Stimulated activated memory B cell treated with anti-CD40 and anti-IgM and Interleukin-4, amounts not matched to agents 10 μg/mL and 1 μg/mL and 100 μg/mL, for 72 hours (primary cell): Measurements from ENCODE around the gene TUT1.
"Not testable (repeated sequence)": the region's sequence is repeated elsewhere in the genome, so short reads cannot be mapped to it uniquely, and the experiment has no call there.

Experiments
- ATAC-seq: fragments of 150-1000 bp; cut with Tn5 transposase; 2 replicates; pipeline ENCODE4 v1.10.0; 2021
- H3K27ac Mint-ChIP-seq: one replicate; pipeline ENCODE4 v1.8.0; 2022; ENCODE audit warnings: mild to moderate bottlenecking, mixed read lengths
- H3K27me3 Mint-ChIP-seq: one replicate; pipeline ENCODE4 v1.8.0; 2022; ENCODE audit warnings: mixed read lengths
- H3K36me3 Mint-ChIP-seq: one replicate; pipeline ENCODE4 v1.8.0; 2022; ENCODE audit warnings: mixed read lengths
- H3K4me1 Mint-ChIP-seq: one replicate; pipeline ENCODE4 v1.8.0; 2022; ENCODE audit warnings: mixed read lengths
- H3K4me3 Mint-ChIP-seq: one replicate; pipeline ENCODE4 v1.8.0; 2022; ENCODE audit warnings: mild to moderate bottlenecking, moderate library complexity, mixed read lengths
- H3K9me3 Mint-ChIP-seq: one replicate; pipeline ENCODE4 v1.8.0; 2022; ENCODE audit warnings: mixed read lengths

Gene TUT1

GRCh38 chr11:62558669-62559068 lies 32.7 kb downstream of the TUT1 start:
- Mint-ChIP-seq H3K36me3 (peaks cover 39% of the 10 kb centered on the region), H3K27me3 (no peaks in the 10 kb centered on the region), H3K27ac (peak overlapping the region; percentile 96), H3K4me1 (peaks cover 79% of the 10 kb centered on the region), H3K9me3 (no peaks in the 10 kb centered on the region), H3K4me3 (no peak overlapping the region)
- ATAC-seq: no peak

GRCh38 chr11:62556875-62557631 lies 34.3 kb downstream of the TUT1 start:
- no peaks in the 10 kb centered on the region for H3K27me3 Mint-ChIP-seq
- no peak for ATAC-seq
- peaks cover 36% of the 10 kb centered on the region for H3K36me3 Mint-ChIP-seq
- peak overlapping the region; percentile 96 for H3K27ac Mint-ChIP-seq
- H3K4me1 Mint-ChIP-seq: peaks cover 92% of the 10 kb centered on the region
- H3K9me3 Mint-ChIP-seq: no peaks in the 10 kb centered on the region
- peak overlapping the region; percentile 63 for H3K4me3 Mint-ChIP-seq

GRCh38 chr11:62556108-62556874 lies 35.0 kb downstream of the TUT1 start:
- Mint-ChIP-seq H3K4me3 (peak overlapping the region; percentile 63), H3K9me3 (no peaks in the 10 kb centered on the region), H3K36me3 (peaks cover 28% of the 10 kb centered on the region), H3K27ac (peak overlapping the region; percentile 96), H3K4me1 (peaks cover 92% of the 10 kb centered on the region), H3K27me3 (no peaks in the 10 kb centered on the region)
- peak; percentile 76 for ATAC-seq

- ATAC-seq: peak; percentile 75
- H3K27me3 Mint-ChIP-seq: no peaks in the 10 kb centered on the region
- peak overlapping the region; percentile 63 for H3K4me3 Mint-ChIP-seq
- H3K9me3 Mint-ChIP-seq: no peaks in the 10 kb centered on the region
- peak overlapping the region; percentile 96 for H3K27ac Mint-ChIP-seq
- peaks cover 92% of the 10 kb centered on the region for H3K4me1 Mint-ChIP-seq
- H3K36me3 Mint-ChIP-seq: peaks cover 21% of the 10 kb centered on the region
These were observed 35.7 kb downstream of the TUT1 start for GRCh38 chr11:62555464-62556107.

GRCh38 chr11:62554387-62555167 lies 36.7 kb downstream of the TUT1 start:
- H3K4me3 Mint-ChIP-seq: no peak overlapping the region
- ATAC-seq: no peak
- no peaks in the 10 kb centered on the region for H3K9me3 Mint-ChIP-seq
- H3K4me1 Mint-ChIP-seq: peaks cover 92% of the 10 kb centered on the region
- H3K27me3 Mint-ChIP-seq: no peaks in the 10 kb centered on the region
- H3K36me3 Mint-ChIP-seq: peaks cover 11% of the 10 kb centered on the region
- H3K27ac Mint-ChIP-seq: peak overlapping the region; percentile 96

GRCh38 chr11:62553839-62554361 lies 37.4 kb downstream of the TUT1 start:
- H3K36me3 Mint-ChIP-seq: peaks cover 4% of the 10 kb centered on the region
- no peak overlapping the region for H3K4me3 Mint-ChIP-seq
- H3K27ac Mint-ChIP-seq: peak overlapping the region; percentile 96
- H3K9me3 Mint-ChIP-seq: no peaks in the 10 kb centered on the region
- ATAC-seq: no peak
- H3K27me3 Mint-ChIP-seq: no peaks in the 10 kb centered on the region
- peaks cover 88% of the 10 kb centered on the region for H3K4me1 Mint-ChIP-seq

GRCh38 chr11:62553080-62553838 lies 38.1 kb downstream of the TUT1 start:
- ATAC-seq: no peak
- Mint-ChIP-seq H3K9me3 (no peaks in the 10 kb centered on the region), H3K36me3 (no peaks in the 10 kb centered on the region)

GRCh38 chr11:62552485-62553079 lies 38.7 kb downstream of the TUT1 start:
- no peak for ATAC-seq
- peak overlapping the region; percentile 9 for H3K4me3 Mint-ChIP-seq
- H3K36me3 Mint-ChIP-seq: no peaks in the 10 kb centered on the region
- H3K27me3 Mint-ChIP-seq: no peaks in the 10 kb centered on the region
- no peaks in the 10 kb centered on the region for H3K9me3 Mint-ChIP-seq
- H3K27ac Mint-ChIP-seq: peak overlapping the region; percentile 96
- H3K4me1 Mint-ChIP-seq: peaks cover 90% of the 10 kb centered on the region

More at GRCh38 chr11:62553080-62553838, 38.1 kb downstream of the TUT1 start:
- H3K4me3 Mint-ChIP-seq: peak overlapping the region; percentile 29
- H3K27me3 Mint-ChIP-seq: no peaks in the 10 kb centered on the region
- peak overlapping the region; percentile 96 for H3K27ac Mint-ChIP-seq
- H3K4me1 Mint-ChIP-seq: peaks cover 89% of the 10 kb centered on the region

GRCh38 chr11:62550478-62550877 lies 40.8 kb downstream of the TUT1 start:
- not testable (repeated sequence) for H3K4me3 Mint-ChIP-seq, H3K27me3 Mint-ChIP-seq, ATAC-seq, H3K9me3 Mint-ChIP-seq, H3K36me3 Mint-ChIP-seq
- peaks cover 74% of the 10 kb centered on the region for H3K4me1 Mint-ChIP-seq
- H3K27ac Mint-ChIP-seq: peak overlapping the region; percentile 96

- Mint-ChIP-seq H3K27ac (peak overlapping the region; percentile 92), H3K27me3 (no peaks in the 10 kb centered on the region), H3K9me3 (no peaks in the 10 kb centered on the region), H3K4me1 (peaks cover 74% of the 10 kb centered on the region), H3K36me3 (peaks cover 5% of the 10 kb centered on the region), H3K4me3 (no peak overlapping the region)
- no peak for ATAC-seq
These were observed 42.6 kb downstream of the TUT1 start for GRCh38 chr11:62548545-62549335.

- H3K36me3 Mint-ChIP-seq: peaks cover 5% of the 10 kb centered on the region
These were observed 43.5 kb downstream of the TUT1 start for GRCh38 chr11:62547691-62548281.

GRCh38 chr11:62546929-62547625 lies 44.2 kb downstream of the TUT1 start:
- Mint-ChIP-seq H3K36me3 (peaks cover 5% of the 10 kb centered on the region), H3K9me3 (no peaks in the 10 kb centered on the region), H3K4me3 (peak overlapping the region; percentile 74), H3K27me3 (no peaks in the 10 kb centered on the region), H3K4me1 (peaks cover 74% of the 10 kb centered on the region), H3K27ac (peak overlapping the region; percentile 92)
- peak; percentile 1 for ATAC-seq

More at GRCh38 chr11:62547691-62548281, 43.5 kb downstream of the TUT1 start:
- Mint-ChIP-seq H3K27ac (peak overlapping the region; percentile 92), H3K4me1 (peaks cover 74% of the 10 kb centered on the region), H3K4me3 (peak overlapping the region; percentile 74), H3K9me3 (no peaks in the 10 kb centered on the region), H3K27me3 (no peaks in the 10 kb centered on the region)
- ATAC-seq: no peak
